Sigmoid colon (tissue), 4 donors: ENCODE measurements around the gene C17orf113.
"Not testable (repeated sequence)": the region's sequence is repeated elsewhere in the genome, so short reads cannot be mapped to it uniquely, and the experiment has no call there.

Experiments
- CTCF ChIP-seq, 4 experiments: fragments of 450-650 bp in 3 of 4; fragments of 200-600 bp in 1 of 4; IDR thresholded peaks; one replicate each; pipeline ENCODE4 v1.5.1; 2016 to 2019; ENCODE audit warnings: antibody characterized with exemption in 4 of 4, mild to moderate bottlenecking in 3 of 4, moderate library complexity in 2 of 4
- POLR2AphosphoS5 ChIP-seq, 4 donors: sonication (generic); formaldehyde crosslinking; IDR thresholded peaks; one replicate each; pipeline ENCODE4 v1.6.1; 2017; ENCODE audit warnings: antibody characterized with exemption in 4 of 4

DNA sequence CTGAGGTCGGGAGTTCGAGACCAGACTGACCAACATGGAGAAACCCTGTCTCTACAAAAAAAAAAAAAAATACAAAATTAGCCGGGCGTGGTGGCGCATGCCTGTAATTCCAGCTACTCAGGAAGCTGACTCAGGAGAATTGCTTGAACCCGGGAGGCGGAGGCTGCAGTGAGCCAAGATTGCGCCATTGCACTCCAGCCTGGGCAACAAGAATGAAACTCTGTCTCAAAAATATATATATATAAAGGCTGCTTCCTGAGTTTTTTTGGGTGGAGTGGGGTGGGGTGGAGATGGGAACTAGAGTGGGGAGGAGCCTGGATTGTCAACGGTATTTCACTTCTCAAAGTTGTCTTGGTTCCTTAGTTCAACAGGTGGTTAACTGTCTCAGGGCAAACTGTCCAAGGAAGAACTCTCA is 40.1 kb downstream of the C17orf113 start:
- TF ChIP-seq POLR2AphosphoS5, CTCF (IDR thresholded peaks at IDR 0.05): not testable (repeated sequence)
